Measurements from ENCODE around the gene ORC6.

DNA sequence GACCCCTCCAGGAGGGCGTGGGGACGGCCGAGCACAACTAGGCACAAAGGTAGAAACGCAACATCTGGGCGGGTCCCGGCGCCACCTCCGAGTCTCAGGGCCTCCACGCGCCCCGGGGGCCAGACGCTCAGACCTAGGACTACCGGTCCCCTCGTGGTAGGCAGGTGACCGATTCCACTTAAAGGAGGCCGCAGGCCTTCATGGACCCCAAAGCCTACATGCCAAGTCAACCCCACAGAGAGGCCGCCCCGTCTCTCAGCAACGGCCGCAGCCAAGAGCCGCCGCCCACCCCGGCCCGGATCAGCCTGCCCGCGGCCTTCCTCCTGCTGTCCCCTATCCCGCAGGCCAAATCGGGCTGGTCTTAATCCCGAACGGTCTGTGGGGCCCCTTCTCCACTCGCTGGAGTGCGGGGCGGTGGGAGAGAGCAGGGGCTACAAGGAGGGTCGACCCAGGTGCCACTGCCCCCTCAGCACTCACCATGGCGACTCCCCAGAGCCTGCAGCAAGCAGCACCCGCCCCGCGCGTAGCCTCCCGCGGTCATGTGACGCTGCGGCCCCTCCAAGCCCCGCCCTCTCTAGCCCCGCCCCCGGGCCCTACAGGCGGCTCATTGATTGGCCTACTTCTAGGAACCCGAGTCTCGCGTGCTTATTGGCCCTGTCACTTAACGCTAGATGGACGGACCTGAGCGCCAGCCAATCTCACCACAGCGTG lies 650 bp upstream of the ORC6 start, which contains the start of gene VPS35:
- TF ChIP-seq, protein P1, sequence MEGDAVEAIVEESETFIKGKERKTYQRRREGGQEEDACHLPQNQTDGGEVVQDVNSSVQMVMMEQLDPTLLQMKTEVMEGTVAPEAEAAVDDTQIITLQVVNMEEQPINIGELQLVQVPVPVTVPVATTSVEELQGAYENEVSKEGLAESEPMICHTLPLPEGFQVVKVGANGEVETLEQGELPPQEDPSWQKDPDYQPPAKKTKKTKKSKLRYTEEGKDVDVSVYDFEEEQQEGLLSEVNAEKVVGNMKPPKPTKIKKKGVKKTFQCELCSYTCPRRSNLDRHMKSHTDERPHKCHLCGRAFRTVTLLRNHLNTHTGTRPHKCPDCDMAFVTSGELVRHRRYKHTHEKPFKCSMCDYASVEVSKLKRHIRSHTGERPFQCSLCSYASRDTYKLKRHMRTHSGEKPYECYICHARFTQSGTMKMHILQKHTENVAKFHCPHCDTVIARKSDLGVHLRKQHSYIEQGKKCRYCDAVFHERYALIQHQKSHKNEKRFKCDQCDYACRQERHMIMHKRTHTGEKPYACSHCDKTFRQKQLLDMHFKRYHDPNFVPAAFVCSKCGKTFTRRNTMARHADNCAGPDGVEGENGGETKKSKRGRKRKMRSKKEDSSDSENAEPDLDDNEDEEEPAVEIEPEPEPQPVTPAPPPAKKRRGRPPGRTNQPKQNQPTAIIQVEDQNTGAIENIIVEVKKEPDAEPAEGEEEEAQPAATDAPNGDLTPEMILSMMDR (IDR thresholded peaks at IDR 0.05), result peak in 3 of 5 experiments; percentile 3 to 22 (median 8)
- peak; percentile 89 for TF ChIP-seq POLR2A (IDR thresholded peaks at IDR 0.05)
